ENCODE results near the gene ZFAND6.

ZFAND6 gene

DNA sequence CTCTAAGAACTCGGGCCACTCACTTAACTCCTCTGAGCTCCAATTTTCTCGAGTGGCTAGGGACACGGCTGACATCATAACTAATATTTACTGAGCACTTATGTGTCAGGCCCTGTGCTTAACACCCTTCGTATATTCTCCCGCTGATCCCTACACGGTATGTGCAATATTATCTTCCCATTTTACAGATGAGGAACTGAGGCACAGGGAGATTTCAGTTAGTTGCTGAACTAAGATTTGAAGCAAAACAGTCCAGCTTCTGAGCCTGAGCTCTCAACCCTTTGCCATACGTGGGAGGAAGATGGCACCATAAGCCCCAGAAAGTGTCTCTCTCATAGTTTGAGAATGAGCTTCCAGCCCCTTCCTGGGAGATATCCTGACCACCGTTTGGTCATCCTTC lies 112.9 kb downstream of the ZFAND6 start:
- no peak for FAIRE-seq
- no peak for TF ChIP-seq POLR2AphosphoS5 (IDR thresholded peaks at IDR 0.05; ENCODE audit: low read depth, low read length)
- TF ChIP-seq POLR2A (IDR thresholded peaks at IDR 0.05; ENCODE audit: low read depth, low read length), result no peak
- TF ChIP-seq TAF1 (IDR thresholded peaks at IDR 0.05; ENCODE audit: low read depth, low read length), result no peak
- no peak for TF ChIP-seq POU2F2 (IDR thresholded peaks at IDR 0.05; ENCODE audit: low read depth, low read length)
- no peak for TF ChIP-seq SPI1 (IDR thresholded peaks at IDR 0.05; ENCODE audit: low read depth, low read length)
- TF ChIP-seq PAX5 (IDR thresholded peaks at IDR 0.05; ENCODE audit: insufficient read depth, low read length, severe bottlenecking), result no peak
- no peak for DNase-seq (ENCODE audit: insufficient read length, low spot score)

DNA sequence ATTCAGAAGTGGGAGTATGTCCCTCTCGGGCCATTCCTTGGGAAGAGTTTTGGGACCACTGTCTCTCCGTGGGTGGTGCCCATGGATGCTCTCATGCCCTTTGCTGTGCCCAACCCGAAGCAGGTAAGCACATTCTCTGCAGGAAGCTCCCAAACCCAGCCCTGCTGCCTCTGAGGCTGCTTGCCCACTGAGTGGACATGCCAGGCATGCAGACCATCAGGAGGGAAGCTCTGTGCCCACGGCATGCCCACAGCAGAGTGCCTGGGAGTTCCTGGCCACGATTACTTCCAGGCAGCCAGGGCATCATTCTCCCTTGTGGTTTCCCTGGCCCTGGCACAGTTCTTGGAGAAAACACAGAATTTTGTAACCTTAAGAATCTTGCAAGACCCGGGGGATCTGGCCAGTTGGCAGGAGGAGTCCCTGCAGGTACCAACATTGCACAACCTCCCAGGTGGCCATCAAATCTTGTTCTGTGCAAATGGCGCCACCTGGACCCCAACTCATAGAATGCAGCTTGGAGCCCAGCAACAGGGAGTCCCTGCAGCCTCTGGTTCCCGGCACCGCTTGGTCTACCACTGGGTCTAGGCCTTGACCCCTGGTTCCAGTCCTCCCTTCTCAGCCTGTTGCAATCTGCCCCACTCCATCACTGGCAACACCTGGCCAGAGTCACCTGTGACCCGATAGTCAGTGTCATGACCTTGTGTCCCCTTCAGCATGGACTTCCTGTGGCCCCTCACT lies 113.7 kb downstream of the ZFAND6 start:
- FAIRE-seq, result peak; percentile 84
- no peak for TF ChIP-seq TAF1 (IDR thresholded peaks at IDR 0.05; ENCODE audit: low read depth, low read length)
- no peak for TF ChIP-seq POU2F2 (IDR thresholded peaks at IDR 0.05; ENCODE audit: low read depth, low read length)
- no peak for TF ChIP-seq SPI1 (IDR thresholded peaks at IDR 0.05; ENCODE audit: low read depth, low read length)
- no peak for TF ChIP-seq POLR2A (IDR thresholded peaks at IDR 0.05; ENCODE audit: low read depth, low read length)
- no peak for TF ChIP-seq PAX5 (IDR thresholded peaks at IDR 0.05; ENCODE audit: insufficient read depth, low read length, severe bottlenecking)
- no peak for TF ChIP-seq POLR2AphosphoS5 (IDR thresholded peaks at IDR 0.05; ENCODE audit: low read depth, low read length)
- peak; percentile 67 for DNase-seq (ENCODE audit: insufficient read length, low spot score)

DNA sequence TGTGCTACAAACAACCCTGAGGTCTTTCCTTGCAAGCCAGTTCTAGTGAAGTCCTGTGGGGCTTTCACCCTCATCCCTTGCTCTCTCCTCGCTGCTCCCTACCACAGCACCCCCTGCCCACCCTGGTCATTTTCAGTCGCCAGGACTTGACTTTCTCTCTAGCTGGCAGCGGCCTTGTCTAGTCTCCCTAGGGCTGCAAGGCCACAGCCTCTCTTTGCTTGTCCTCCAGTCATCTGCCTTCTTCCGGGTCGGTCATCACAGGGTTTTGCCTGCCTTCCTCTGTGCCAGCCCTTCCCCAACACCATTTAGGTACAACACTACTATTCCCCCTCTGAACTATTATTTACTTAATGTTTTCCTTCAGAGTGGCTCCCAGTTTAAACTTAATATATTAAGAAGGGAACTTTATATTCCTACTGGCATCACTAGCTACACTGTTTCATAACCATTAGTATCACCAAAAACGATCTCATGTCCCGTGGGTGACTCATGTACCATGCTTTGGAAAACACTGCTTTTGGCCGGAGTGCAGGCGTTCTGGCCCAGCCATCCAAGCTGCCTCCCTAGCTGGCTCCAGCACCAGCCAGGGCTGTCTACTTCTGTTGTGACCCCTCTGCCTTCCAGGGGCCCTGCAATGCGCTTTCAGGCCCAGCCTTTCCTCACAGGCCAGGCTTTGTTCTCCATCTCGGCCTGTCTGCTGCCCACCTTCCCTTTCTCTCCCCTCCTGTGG lies 114.7 kb downstream of the ZFAND6 start:
- TF ChIP-seq POU2F2 (IDR thresholded peaks at IDR 0.05; ENCODE audit: low read depth, low read length) (no peak), TAF1 (IDR thresholded peaks at IDR 0.05; ENCODE audit: low read depth, low read length) (no peak), POLR2AphosphoS5 (IDR thresholded peaks at IDR 0.05; ENCODE audit: low read depth, low read length) (no peak), SPI1 (IDR thresholded peaks at IDR 0.05; ENCODE audit: low read depth, low read length) (no peak), POLR2A (IDR thresholded peaks at IDR 0.05; ENCODE audit: low read depth, low read length) (no peak), PAX5 (IDR thresholded peaks at IDR 0.05; ENCODE audit: insufficient read depth, low read length, severe bottlenecking) (no peak)
- DNase-seq (ENCODE audit: insufficient read length, low spot score), result no peak
- no peak for FAIRE-seq

DNA sequence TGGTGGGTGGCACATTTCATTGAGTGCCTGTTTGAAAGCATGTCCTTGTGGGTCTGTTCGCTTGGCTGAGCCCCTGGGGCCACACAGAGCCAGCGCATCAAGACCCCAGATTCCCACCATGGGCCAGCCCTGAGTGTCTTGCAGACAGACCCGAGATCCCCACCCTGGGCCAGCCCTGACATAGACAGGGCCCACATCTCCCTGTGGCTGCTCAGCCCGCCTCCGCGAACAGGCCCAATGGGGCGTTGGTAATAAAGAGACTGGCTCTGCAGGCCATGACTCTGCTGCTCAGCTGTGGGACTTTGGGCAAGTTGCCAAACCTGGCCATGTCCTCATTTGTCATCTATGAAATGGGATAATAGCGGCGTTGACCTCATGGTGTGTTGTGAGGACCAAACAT lies 116.0 kb downstream of the ZFAND6 start:
- TF ChIP-seq PAX5 (IDR thresholded peaks at IDR 0.05; ENCODE audit: insufficient read depth, low read length, severe bottlenecking) (no peak), POLR2A (IDR thresholded peaks at IDR 0.05; ENCODE audit: low read depth, low read length) (no peak), TAF1 (IDR thresholded peaks at IDR 0.05; ENCODE audit: low read depth, low read length) (no peak), POLR2AphosphoS5 (IDR thresholded peaks at IDR 0.05; ENCODE audit: low read depth, low read length) (no peak)
- FAIRE-seq, result no peak
- DNase-seq (ENCODE audit: insufficient read length, low spot score), result no peak

DNA sequence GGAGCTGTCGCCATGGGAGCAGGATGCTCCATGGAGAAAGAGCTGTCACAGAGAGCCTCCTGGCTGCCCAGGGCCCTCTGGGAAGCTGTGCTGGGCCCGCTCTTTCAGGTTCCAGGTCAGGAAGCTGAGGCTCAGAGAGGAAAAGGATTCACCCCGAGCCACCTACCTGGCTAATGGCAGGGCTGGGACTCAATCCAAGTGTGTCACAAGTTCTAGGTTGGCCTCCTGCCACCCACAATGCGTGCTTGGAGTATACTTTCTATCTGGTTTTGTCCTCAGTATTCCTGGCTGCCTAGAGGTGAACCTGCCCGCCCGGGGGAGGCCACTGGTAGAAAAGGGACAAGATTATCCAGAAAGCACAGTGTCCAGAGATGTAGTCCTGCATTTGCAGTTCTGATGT lies 117.0 kb downstream of the ZFAND6 start:
- no peak for FAIRE-seq
- TF ChIP-seq PAX5 (IDR thresholded peaks at IDR 0.05; ENCODE audit: insufficient read depth, low read length, severe bottlenecking) (no peak), TAF1 (IDR thresholded peaks at IDR 0.05; ENCODE audit: low read depth, low read length) (no peak), POU2F2 (IDR thresholded peaks at IDR 0.05; ENCODE audit: low read depth, low read length) (no peak), POLR2A (IDR thresholded peaks at IDR 0.05; ENCODE audit: low read depth, low read length) (no peak), POLR2AphosphoS5 (IDR thresholded peaks at IDR 0.05; ENCODE audit: low read depth, low read length) (no peak), SPI1 (IDR thresholded peaks at IDR 0.05; ENCODE audit: low read depth, low read length) (no peak)
- no peak for DNase-seq (ENCODE audit: insufficient read length, low spot score)

DNA sequence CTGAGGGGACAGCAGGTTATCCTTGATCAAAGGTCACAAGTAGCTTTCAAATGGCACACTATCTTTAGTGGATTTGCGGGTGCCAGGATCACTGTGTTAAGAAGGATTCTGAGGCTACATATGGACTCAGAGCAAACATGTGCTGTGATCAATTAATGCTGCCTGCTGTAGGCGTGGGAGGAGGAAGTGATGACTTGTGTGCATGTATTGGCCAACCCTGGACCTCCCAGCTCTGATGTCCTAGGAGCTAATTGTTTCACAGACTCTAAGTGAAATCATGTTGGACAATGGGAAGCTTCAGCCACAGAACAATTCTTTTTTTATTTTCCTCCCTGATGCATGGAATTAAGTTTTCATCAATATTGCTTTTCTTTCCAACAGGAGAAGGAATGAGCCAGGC lies 117.7 kb downstream of the ZFAND6 start:
- DNase-seq (ENCODE audit: insufficient read length, low spot score), result no peak
- FAIRE-seq, result no peak

DNA sequence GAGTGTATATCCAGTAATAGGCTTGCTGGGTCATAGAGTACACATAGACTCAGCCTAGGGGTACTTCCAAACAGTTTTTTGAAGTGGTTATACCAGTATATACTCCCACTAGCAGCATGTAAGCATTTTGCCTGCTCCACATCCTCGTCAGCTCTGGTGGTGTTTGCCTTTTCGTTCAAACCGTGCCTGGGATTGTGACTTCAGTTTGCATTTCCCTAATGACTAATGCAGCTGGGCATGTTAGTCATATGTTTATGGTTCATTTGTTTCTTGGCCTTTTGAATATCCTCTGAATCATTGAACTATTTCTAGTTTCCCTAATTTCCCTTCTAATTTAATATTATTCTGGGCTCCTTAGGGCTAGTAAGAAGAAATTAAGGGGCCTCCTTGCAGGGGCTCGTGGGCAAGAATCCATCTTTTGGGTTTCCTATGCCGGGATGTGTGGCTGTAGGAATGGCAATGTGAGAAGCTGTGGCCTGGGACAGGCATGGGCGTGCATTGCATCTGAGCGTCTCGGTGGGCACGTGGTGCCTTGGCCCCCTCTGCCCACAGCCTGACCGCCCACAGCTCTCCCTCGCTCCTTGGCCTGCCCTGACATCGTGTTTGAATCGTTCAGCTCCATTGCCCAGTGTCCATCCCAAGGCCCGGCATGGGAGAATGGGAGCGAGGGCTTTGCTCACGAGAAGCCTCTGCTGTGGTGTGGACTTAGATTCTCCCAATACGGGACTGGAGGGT lies 119.7 kb downstream of the ZFAND6 start:
- FAIRE-seq (no peak), DNase-seq (ENCODE audit: insufficient read length, low spot score) (no peak)
- no peak for TF ChIP-seq POU2F2 (IDR thresholded peaks at IDR 0.05; ENCODE audit: low read depth, low read length)
- TF ChIP-seq PAX5 (IDR thresholded peaks at IDR 0.05; ENCODE audit: insufficient read depth, low read length, severe bottlenecking), result no peak
- no peak for TF ChIP-seq TAF1 (IDR thresholded peaks at IDR 0.05; ENCODE audit: low read depth, low read length)
- no peak for TF ChIP-seq POLR2AphosphoS5 (IDR thresholded peaks at IDR 0.05; ENCODE audit: low read depth, low read length)
- no peak for TF ChIP-seq SPI1 (IDR thresholded peaks at IDR 0.05; ENCODE audit: low read depth, low read length)
- TF ChIP-seq POLR2A (IDR thresholded peaks at IDR 0.05; ENCODE audit: low read depth, low read length), result no peak

More for the DNA sequence above, 117.7 kb downstream of the ZFAND6 start:
- TF ChIP-seq PAX5 (IDR thresholded peaks at IDR 0.05; ENCODE audit: insufficient read depth, low read length, severe bottlenecking), result no peak
- no peak for TF ChIP-seq POLR2AphosphoS5 (IDR thresholded peaks at IDR 0.05; ENCODE audit: low read depth, low read length)
- TF ChIP-seq SPI1 (IDR thresholded peaks at IDR 0.05; ENCODE audit: low read depth, low read length), result no peak
- TF ChIP-seq TAF1 (IDR thresholded peaks at IDR 0.05; ENCODE audit: low read depth, low read length), result no peak
- no peak for TF ChIP-seq POLR2A (IDR thresholded peaks at IDR 0.05; ENCODE audit: low read depth, low read length)
- TF ChIP-seq POU2F2 (IDR thresholded peaks at IDR 0.05; ENCODE audit: low read depth, low read length), result no peak

DNA sequence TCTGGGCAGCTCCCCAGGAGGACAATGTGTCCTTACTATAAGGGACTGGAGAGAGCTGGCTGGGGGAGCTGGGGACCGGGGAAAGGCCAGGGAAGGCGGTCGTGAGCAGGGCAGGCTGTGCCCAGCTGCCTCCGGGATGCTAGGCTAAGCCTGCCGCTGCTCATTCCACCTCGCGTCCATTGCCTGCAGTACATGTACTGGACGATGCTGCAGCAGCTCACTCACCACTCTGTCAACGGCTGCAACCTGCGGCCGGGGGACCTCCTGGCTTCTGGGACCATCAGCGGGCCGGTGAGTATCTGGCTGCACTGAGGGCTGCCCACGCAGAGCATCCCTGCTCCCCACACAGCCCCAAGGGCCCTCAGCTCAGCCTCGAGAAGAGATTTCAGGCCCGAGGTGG lies 120.5 kb downstream of the ZFAND6 start:
- DNase-seq (ENCODE audit: insufficient read length, low spot score) (no peak), FAIRE-seq (no peak)
- no peak for TF ChIP-seq POLR2A (IDR thresholded peaks at IDR 0.05; ENCODE audit: low read depth, low read length)
- TF ChIP-seq SPI1 (IDR thresholded peaks at IDR 0.05; ENCODE audit: low read depth, low read length), result no peak
- no peak for TF ChIP-seq POU2F2 (IDR thresholded peaks at IDR 0.05; ENCODE audit: low read depth, low read length)
- TF ChIP-seq PAX5 (IDR thresholded peaks at IDR 0.05; ENCODE audit: insufficient read depth, low read length, severe bottlenecking), result no peak
- TF ChIP-seq POLR2AphosphoS5 (IDR thresholded peaks at IDR 0.05; ENCODE audit: low read depth, low read length), result no peak
- no peak for TF ChIP-seq TAF1 (IDR thresholded peaks at IDR 0.05; ENCODE audit: low read depth, low read length)

DNA sequence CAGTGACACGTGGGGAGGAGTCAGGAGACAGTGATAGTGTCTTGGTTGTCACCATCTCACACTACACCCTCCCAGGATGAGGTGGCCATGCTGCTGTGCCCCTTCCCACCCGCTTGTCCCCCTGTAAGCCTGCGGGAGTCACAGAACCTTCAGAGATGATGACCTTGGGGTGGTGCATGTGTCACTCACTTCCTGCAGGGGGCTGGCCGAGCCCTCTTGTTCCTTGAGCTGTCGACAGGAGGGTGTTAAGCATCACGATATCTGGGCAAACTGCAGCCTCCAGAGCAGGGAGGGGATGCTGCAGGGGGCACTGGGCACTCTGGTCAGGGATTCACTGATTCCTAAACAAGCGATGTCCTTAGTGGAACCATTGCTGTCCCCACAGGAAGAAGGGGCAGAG lies 121.0 kb downstream of the ZFAND6 start:
- DNase-seq (ENCODE audit: insufficient read length, low spot score) (no peak), FAIRE-seq (no peak)
- TF ChIP-seq POLR2A (IDR thresholded peaks at IDR 0.05; ENCODE audit: low read depth, low read length) (no peak), POLR2AphosphoS5 (IDR thresholded peaks at IDR 0.05; ENCODE audit: low read depth, low read length) (no peak), SPI1 (IDR thresholded peaks at IDR 0.05; ENCODE audit: low read depth, low read length) (no peak)
